GM12878 (cell line): Measurements from ENCODE around the gene SSBP3. TPM values are rescaled to one million over a fixed set of nuclear protein-coding genes. Genes with fewer than 3 reads are reported as not detected.

Source experiments
- ATAC-seq: fragments of 200-7000 bp; cut with Tn5 transposase; 3 replicates; pipeline ENCODE4 v1.9.1; 2020; ENCODE audit warnings: mild to moderate bottlenecking, moderate library complexity
- BruUV-seq: library from RNA; stranded (reverse); fragments of 400-500 nt; replicated peaks from 2 replicates; lab custom pipeline; 2021; lab: Mats Ljungman, UMichigan
- CTCF ChIA-PET: fragments of 300-600 bp; sonication (Branson Sonifier 250); formaldehyde crosslinking; extraction: SDS; loops from one replicate; lab custom pipeline; 2021; ENCODE audit warnings: inconsistent platforms; lab: Yijun Ruan, JAX
- POLR2A ChIA-PET: fragments of 350-600 bp; formaldehyde crosslinking; extraction: SDS; loops from one replicate; lab custom pipeline; 2021; ENCODE audit warnings: inconsistent platforms; lab: Charles Lee
- RAD21 ChIA-PET: fragments of 300-600 bp; sonication (Branson Sonifier 250); formaldehyde crosslinking; loops from one replicate; lab custom pipeline; 2023; ENCODE audit warnings: antibody characterized with exemption; ENCODE audit not compliant: unreplicated experiment; lab: Charles Lee
- SMC1A ChIA-PET: fragments of 300-600 bp; sonication (Branson Sonifier 250); formaldehyde crosslinking; loops from one replicate; lab custom pipeline; 2023; ENCODE audit not compliant: unreplicated experiment, uncharacterized antibody; lab: Charles Lee
- DNase-seq: peaks from one replicate; pipeline ENCODE4 v3.0.0-alpha.2; 2011; ENCODE audit warnings: low read depth, low spot score
- FAIRE-seq: peaks from 3 replicates; lab custom pipeline; 2011; peaks lifted over from hg19 to GRCh38; lab: Jason Lieb, UNC
- H2AFZ ChIP-seq: 2 replicates; pipeline ENCODE4 v1.6.0; 2011; ENCODE audit warnings: low read depth, low read length, control low read depth; ENCODE audit not compliant: control insufficient read depth
- H3K27ac ChIP-seq: 2 replicates; pipeline ENCODE4 v1.5.1; 2011; ENCODE audit warnings: control low read depth; ENCODE audit not compliant: control insufficient read depth, insufficient read depth
- H3K27me3 ChIP-seq, 2 experiments: replicated peaks in 1 of 2; 2 replicates each; pipeline versions ENCODE4 v1.6.0 to v1.6.1; 2011; ENCODE audit warnings: low read length in 1 of 2; ENCODE audit not compliant: control insufficient read depth in 2 of 2, insufficient read depth in 2 of 2
- H3K36me3 ChIP-seq, 2 experiments: 2 replicates each; pipeline ENCODE4 v1.5.1; 2011; ENCODE audit warnings: low read length in 1 of 2; ENCODE audit not compliant: control insufficient read depth in 2 of 2, insufficient read depth in 2 of 2
- H3K4me1 ChIP-seq: 2 replicates; pipeline ENCODE4 v1.6.1; 2011; ENCODE audit warnings: mild to moderate bottlenecking, low read length, moderate library complexity, mixed read lengths; ENCODE audit not compliant: control insufficient read depth, insufficient read depth
- H3K4me2 ChIP-seq: 2 replicates; pipeline ENCODE4 v1.6.0; 2011; ENCODE audit warnings: control low read depth; ENCODE audit not compliant: control insufficient read depth, insufficient read depth
- H3K4me3 ChIP-seq: fragments of 200-600 bp; sonication (generic); 2 replicates; pipeline ENCODE4 v1.5.1; 2016
- H3K79me2 ChIP-seq: 2 replicates; pipeline ENCODE4 v1.6.0; 2011; ENCODE audit warnings: low read length; ENCODE audit not compliant: control insufficient read depth, insufficient read depth
- H3K9ac ChIP-seq: 2 replicates; pipeline ENCODE4 v1.8.0; 2011; ENCODE audit warnings: low read length, control low read depth, mixed read lengths; ENCODE audit not compliant: control insufficient read depth, insufficient read depth
- H3K9me3 ChIP-seq: replicated peaks from 3 replicates; pipeline ENCODE4 v1.5.1; 2011; ENCODE audit warnings: mild to moderate bottlenecking, low read length; ENCODE audit not compliant: control insufficient read depth, insufficient read depth
- H4K20me1 ChIP-seq: 2 replicates; pipeline ENCODE4 v1.6.0; 2011; ENCODE audit not compliant: control insufficient read depth, insufficient read depth
- BACH1 ChIP-seq: fragments of 450-650 bp; IDR thresholded peaks from 2 replicates; pipeline ENCODE4 v1.6.1; 2017; ENCODE audit warnings: mild to moderate bottlenecking, borderline replicate concordance
- CBX5 ChIP-seq: sonication (generic); IDR thresholded peaks from 2 replicates; pipeline ENCODE4 v1.6.1; 2016; ENCODE audit warnings: low read depth, moderate library complexity, mild to moderate bottlenecking, inconsistent platforms
- CHD2 ChIP-seq: IDR thresholded peaks from 2 replicates; pipeline ENCODE4 v1.6.1; 2011; ENCODE audit warnings: low read depth, low read length, improper control_type of control experiment, borderline replicate concordance
- FOXK2 ChIP-seq: fragments of 450-650 bp; IDR thresholded peaks from 2 replicates; pipeline ENCODE4 v1.6.1; 2017; ENCODE audit warnings: mild to moderate bottlenecking, moderate library complexity
- IKZF1 ChIP-seq: fragments of 450-650 bp; conservative IDR thresholded peaks from 2 replicates; pipeline ENCODE4 v1.6.1; 2017; ENCODE audit warnings: antibody characterized with exemption, mild to moderate bottlenecking
- IKZF2 ChIP-seq, 2 experiments: fragments of 450-650 bp; IDR thresholded peaks; 2 replicates each; pipeline ENCODE4 v1.6.1; 2017; ENCODE audit warnings: mild to moderate bottlenecking in 2 of 2, moderate library complexity in 2 of 2
- MAX ChIP-seq: IDR thresholded peaks from 2 replicates; pipeline ENCODE4 v1.6.1; 2012; ENCODE audit warnings: low read depth, low read length, improper control_type of control experiment
- MTA2 ChIP-seq: fragments of 450-650 bp; IDR thresholded peaks from 2 replicates; pipeline ENCODE4 v1.6.1; 2016; ENCODE audit warnings: low read depth, mild to moderate bottlenecking, moderate library complexity
- NFYB ChIP-seq: IDR thresholded peaks from 2 replicates; pipeline ENCODE4 v1.6.1; 2011; ENCODE audit warnings: low read depth, mild to moderate bottlenecking, low read length, improper control_type of control experiment, moderate library complexity; ENCODE audit not compliant: insufficient read depth
- NKRF ChIP-seq: fragments of 450-650 bp; conservative IDR thresholded peaks from 2 replicates; pipeline ENCODE4 v1.6.1; 2017; ENCODE audit warnings: mild to moderate bottlenecking, moderate library complexity
- SP1 ChIP-seq: IDR thresholded peaks from one replicate; pipeline ENCODE4 v1.6.1; 2011; ENCODE audit warnings: low read depth, low read length
- STAT1 ChIP-seq: fragments of 450-650 bp; conservative IDR thresholded peaks from 2 replicates; pipeline ENCODE4 v1.6.1; 2014; ENCODE audit warnings: antibody characterized with exemption, mild to moderate bottlenecking
- TBL1XR1 ChIP-seq: IDR thresholded peaks from 2 replicates; pipeline ENCODE4 v1.6.1; 2012; ENCODE audit warnings: low read depth, low read length, improper control_type of control experiment
- ZBED1 ChIP-seq: IDR thresholded peaks from 2 replicates; pipeline ENCODE4 v1.6.1; 2016; ENCODE audit warnings: borderline replicate concordance
- ZNF217 ChIP-seq: fragments of 450-650 bp; IDR thresholded peaks from 2 replicates; pipeline ENCODE4 v1.6.1; 2017; ENCODE audit warnings: antibody characterized with exemption, mild to moderate bottlenecking
- WGBS: methylation state at CpG from one replicate; pipeline ENCODE4 v1.1.6; 2016; ENCODE audit warnings: low lambda C conversion rate; ENCODE audit not compliant: insufficient replicate concordance, insufficient coverage; ENCODE audit errors: missing lambda C conversion rate; 5-methylcytosine and 5-hydroxymethylcytosine counted together
- in situ Hi-C: fragments of 300-500 bp; cut with MboI; formaldehyde crosslinking; loops from 9 replicates; pipeline ENCODE4 v1.14.3; 2018; ENCODE audit warnings: mixed read lengths
- intact Hi-C: fragments of 100-400 bp; cut with micrococcal nuclease; formaldehyde crosslinking; loops from one replicate; pipeline ENCODE4 v1.14.2; 2022; ENCODE audit not compliant: unreplicated experiment
- polyA plus RNA-seq, 11 experiments: library from polyadenylated mRNA; depleted of rRNA in 4 of 11; unstranded in 6 of 11; stranded (reverse) in 5 of 11; fragments of >200 nt; fragmentation: Nextera tagmentation in 4 of 11; fragmentation: Illumina TruSeq in 1 of 11; extraction: Ambion mirVana in 4 of 11; extraction: Trizol in 1 of 11; gene quantifications; 1 replicate in 1 of 11; 2 replicates in 10 of 11; pipeline versions ENCODE4 v1.2.1 to v1.2.3, GENCODE V29; 2011 to 2016; ENCODE audit warnings: inconsistent platforms in 2 of 11, missing spikeins in 2 of 11, low read depth in 1 of 11
- total RNA-seq, 4 experiments: library from RNA; depleted of rRNA in 3 of 4; stranded (reverse); fragments of >200 nt in 3 of 4; fragmentation: Illumina TruSeq in 1 of 4; extraction: Trizol in 1 of 4; gene quantifications; 2 replicates each; pipeline versions ENCODE4 v1.2.1 to v1.2.3, GENCODE V29; 2013 to 2021

The SSBP3 gene
- total and polyA plus RNA-seq, 10 of the 15 experiments (the other 5 are each of a cell fraction or from before 2014, with no cell fraction given), result 4.1 to 51.7 (median 17.1) TPM

- H3K4me1 ChIP-seq, result peaks cover 8% of the 10 kb centered on the region
- CTCF ChIA-PET, result interaction anchor here (0.7 kb wide), 1 partner anchor 1656 kb away, joined by 4 read pairs; no protein-coding TSS in a partner anchor
- RAD21 ChIA-PET, result no interaction called here
- H4K20me1 ChIP-seq, result peaks cover 2% of the 10 kb centered on the region; the same call in 1 of the 2 replicates
- intact Hi-C loops, result no loop called here
- no peak for FAIRE-seq
- H3K79me2 ChIP-seq, result peaks cover 2% of the 10 kb centered on the region; the same call in 1 of the 2 replicates
- H3K4me3 ChIP-seq, result no peak overlapping the region
- 90% methylated on average over 12 of the region's 12 CpGs for WGBS
- SMC1A ChIA-PET, result interaction anchor here (1.1 kb wide), 1 partner anchor 12 kb away, joined by 3 read pairs; no protein-coding TSS in a partner anchor
- TF ChIP-seq FOXK2, result no peak
- no peak for TF ChIP-seq MTA2
- no peak for TF ChIP-seq ZBED1
- no peak for TF ChIP-seq CHD2
- no peak for TF ChIP-seq SP1
- no peak for TF ChIP-seq NFYB
- no peak for TF ChIP-seq CBX5
- no peak for TF ChIP-seq IKZF2 (IDR thresholded peaks at IDR 0.05)
- no peak for TF ChIP-seq STAT1
- TF ChIP-seq MAX, result no peak
- no peak for TF ChIP-seq IKZF1
- TF ChIP-seq BACH1, result no peak
- TF ChIP-seq ZNF217, result no peak
- no peak for TF ChIP-seq TBL1XR1
- no peak for TF ChIP-seq NKRF
- H3K36me3 ChIP-seq, result no peaks in the 10 kb centered on the region; a peak in 1 of 4 replicates
- POLR2A ChIA-PET, result no interaction called here
- ATAC-seq, result no peak
- no peak overlapping the region for H3K4me2 ChIP-seq
- no peak overlapping the region for H2AFZ ChIP-seq
- H3K27me3 ChIP-seq, result no peaks in the 10 kb centered on the region
- DNase-seq, result no peak
- in situ Hi-C loops, result no loop called here
- no peak overlapping the region for H3K9ac ChIP-seq
- H3K9me3 ChIP-seq, result no peaks in the 10 kb centered on the region
- no peak overlapping the region for H3K27ac ChIP-seq
- BruUV-seq, result no TSS peak
These were observed 115.5 kb downstream of the SSBP3 start for GRCh38 chr1:54290506-54291184.
